A549 treated with GW870086 at 1 μM for 4 hours (cell line): ENCODE measurements around the gene EMC6. TPM values are rescaled to one million over a fixed set of nuclear protein-coding genes. Genes with fewer than 3 reads are reported as not detected.

Experiments
- total RNA-seq: library from RNA; stranded (reverse); fragments of 200-300 nt; extraction: Qiagen RNA extraction; gene quantifications from 5 replicates; pipeline ENCODE4 v1.2.3, GENCODE V29; 2022; ENCODE audit warnings: low read depth

The EMC6 gene
- total RNA-seq: 139 to 167 TPM (median 157 TPM) in 5 replicates

GRCh38 chr17:3668279-3669084 is at the start of gene EMC6, which contains the start of gene TAX1BP3:
Gene EMC6 (plus strand): TSS chr17:3668812. CDS start chr17:3669147, 335 bp downstream.
Gene TAX1BP3 (minus strand): TSS chr17:3668578. CDS start chr17:3668526, 52 bp downstream.

GRCh38 chr17:3636154-3636907 is 32.3 kb upstream of the EMC6 start, which contains the start of the genes CTNS and SHPK:
Gene CTNS (plus strand): TSS chr17:3636760. CDS start chr17:3640207, 3,447 bp downstream.
Gene SHPK (minus strand): TSS chr17:3636250. CDS start chr17:3636219, 31 bp downstream.

GRCh38 chr17:3695723-3696411 is 27.3 kb downstream of the EMC6 start, which contains the start of gene P2RX5:
Gene P2RX5 (minus strand): TSS chr17:3696155. CDS start chr17:3696005, 150 bp downstream.

Other genes with a start within 250 kb of the EMC6 start
- not detected in 5 replicates for gene OR1E2, start 235.0 kb upstream of the EMC6 start, total RNA-seq
- not detected in 5 replicates for gene SPATA22, start 197.0 kb upstream of the EMC6 start, total RNA-seq
- gene ASPA, start 192.8 kb upstream of the EMC6 start, total RNA-seq: not detected in 5 replicates
- gene TRPV3, start 111.0 kb upstream of the EMC6 start, total RNA-seq: 0.25 to 0.37 TPM (median 0.29 TPM) in 5 replicates
- 3.9 to 5.0 TPM (median 4.1 TPM) in 5 replicates for gene TRPV1, start 59.4 kb upstream of the EMC6 start, total RNA-seq
- 13.3 to 17.9 TPM (median 16.1 TPM) in 5 replicates for gene SHPK, start 32.6 kb upstream of the EMC6 start, total RNA-seq
- gene CTNS, start 32.1 kb upstream of the EMC6 start, total RNA-seq: 11.7 to 14.5 TPM (median 12.8 TPM) in 5 replicates
- 289 to 350 TPM (median 334 TPM) in 5 replicates for gene TAX1BP3, start 234 bp upstream of the EMC6 start, total RNA-seq
- gene P2RX5, start 27.3 kb downstream of the EMC6 start, total RNA-seq: 19.1 to 27.4 TPM (median 24.0 TPM) in 5 replicates
- gene HASPIN, start 55.1 kb downstream of the EMC6 start, total RNA-seq: 12.9 to 15.5 TPM (median 13.7 TPM) in 5 replicates
- 97.4 to 103 TPM (median 99.1 TPM) in 5 replicates for gene ITGAE, start 132.4 kb downstream of the EMC6 start, total RNA-seq
- gene NCBP3, start 177.4 kb downstream of the EMC6 start, total RNA-seq: 26.8 to 33.9 TPM (median 32.0 TPM) in 5 replicates
- 22.3 to 23.1 TPM (median 22.9 TPM) in 5 replicates for gene CAMKK1, start 224.2 kb downstream of the EMC6 start, total RNA-seq
- not detected in 5 replicates for gene P2RX1, start 247.7 kb downstream of the EMC6 start, total RNA-seq